Ovary (tissue), 9 donors: ENCODE measurements around the gene SPATA24. TPM values are rescaled to one million over a fixed set of nuclear protein-coding genes. Genes with fewer than 3 reads are reported as not detected.
A peak's percentile ranks its signal among the peaks of the same experiment; 100 is the strongest.

Experiments
- DNase-seq, 5 donors: peaks; one replicate each; pipeline ENCODE4 v3.0.0-alpha.2; 2019 to 2020
- H3K27ac ChIP-seq, 2 donors: fragments of 200-600 bp; one replicate each; pipeline versions ENCODE4 v1.5.1 to v1.8.0; 2019 to 2022
- H3K27me3 ChIP-seq: fragments of 200-600 bp; one replicate; pipeline ENCODE4 v1.8.0; 2022
- H3K36me3 ChIP-seq: fragments of 200-600 bp; sonication (generic); one replicate; pipeline ENCODE4 v1.5.1; 2019
- H3K4me1 ChIP-seq: one replicate; pipeline ENCODE4 v1.8.1; 2013; ENCODE audit warnings: mild to moderate bottlenecking, moderate library complexity; ENCODE audit not compliant: insufficient read depth
- H3K4me3 ChIP-seq: fragments of 200-600 bp; sonication (generic); one replicate; pipeline ENCODE4 v1.5.1; 2017
- H3K9me3 ChIP-seq, 2 donors: fragments of 200-600 bp in 1 of 2; sonication (generic) in 1 of 2; one replicate each; pipeline versions ENCODE4 v1.5.1 to v1.8.1; 2013 to 2019; ENCODE audit warnings: mild to moderate bottlenecking in 1 of 2, moderate library complexity in 1 of 2
- EP300 ChIP-seq: sonication (generic); formaldehyde crosslinking; IDR thresholded peaks from one replicate; pipeline ENCODE4 v1.6.1; 2017; ENCODE audit warnings: antibody characterized with exemption
- POLR2A ChIP-seq: fragments of 450-650 bp; IDR thresholded peaks from one replicate; pipeline ENCODE4 v1.6.1; 2017; ENCODE audit warnings: antibody characterized with exemption, mild to moderate bottlenecking, moderate library complexity
- WGBS, 3 donors: extraction: QIAGEN DNeasy Blood & Tissue Kit in 1 of 3; methylation state at CpG; one replicate each; pipeline versions ENCODE4 v1.1.5 to v1.1.7; 2013 to 2017; 5-methylcytosine and 5-hydroxymethylcytosine counted together
- intact Hi-C, 4 donors: fragments of 100-400 bp; cut with DNase I; formaldehyde crosslinking; loops; one replicate each; pipeline versions ENCODE4 v1.11.0 to v1.15.1; 2022 to 2023
- polyA plus RNA-seq, 2 donors: library from polyadenylated mRNA; stranded (reverse); fragments of 200-250 nt in 1 of 2; fragments of 350-450 nt in 1 of 2; fragmentation: Illumina TruSeq in 1 of 2; extraction: RNeasy Lipid Tissue Mini Kit (QIAGEN cat#74804) in 1 of 2; gene quantifications; one replicate each; pipeline ENCODE4 v1.2.3, GENCODE V29; 2013 to 2014
- total RNA-seq, 7 donors: library from RNA; depleted of rRNA in 2 of 7; stranded (reverse); fragments of >200 nt in 2 of 7; fragmentation: NEBNext Ultra II Directional in 3 of 7; extraction: Animal tissue kit (Norgen Biotek cat#: 25700) in 3 of 7; gene quantifications; one replicate each; pipeline versions ENCODE4 v1.1.0 to v1.2.4, GENCODE V29; 2016 to 2023
- TF ChIP-seq, protein P1 (sequence below), 3 donors: fragments of 450-650 bp in 2 of 3; fragments of 200-600 bp in 1 of 3; IDR thresholded peaks; one replicate each; pipeline versions ENCODE4 v1.5.1 to v1.8.0; 2016 to 2022; ENCODE audit warnings: antibody characterized with exemption in 3 of 3, mild to moderate bottlenecking in 1 of 3
- donor health status: DM: no; HTN: no; CAD: no; lungs with moderate emphysema.
- donor health status: DM: no; HTN: no; CAD: no.
- donor health status: Bipolar disorder and iron deficiency.
- donor health status: DM: yes; HTN: yes; CAD: no.
- donor health status: DM: no; HTN: no; CAD: no.
- donor health status: DM: yes; HTN: yes; CAD: no.

The SPATA24 gene
- total and polyA plus RNA-seq, 9 donors = 2.1 to 6.7 (median 4.0) TPM

DNA sequence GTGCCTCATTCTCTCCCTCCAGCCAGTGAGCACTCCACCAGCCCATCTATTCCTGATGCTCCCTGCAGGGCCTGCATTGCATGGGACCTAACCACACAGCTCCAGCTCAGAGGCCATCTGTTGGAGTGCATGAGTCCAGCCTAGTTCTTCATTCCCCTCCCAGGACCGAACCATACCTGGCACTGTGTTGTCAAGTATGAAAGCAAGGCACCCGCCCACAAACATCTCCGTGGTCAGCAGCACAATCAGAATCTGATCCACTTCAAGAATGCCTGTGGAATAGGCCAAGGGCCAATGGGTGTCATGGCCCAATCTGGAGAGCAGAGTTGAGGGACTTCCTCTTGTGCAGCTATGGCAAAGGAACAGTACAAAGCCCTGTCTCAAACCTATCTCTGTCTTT lies 26.7 kb downstream of the SPATA24 start:
- H3K9me3 ChIP-seq = no peaks in the 10 kb centered on the region
- peaks cover 3% of the 10 kb centered on the region for H3K4me1 ChIP-seq
- intact Hi-C loops = no loop called here
- TF ChIP-seq POLR2A (no peak), EP300 (no peak)
- TF ChIP-seq, protein P1, sequence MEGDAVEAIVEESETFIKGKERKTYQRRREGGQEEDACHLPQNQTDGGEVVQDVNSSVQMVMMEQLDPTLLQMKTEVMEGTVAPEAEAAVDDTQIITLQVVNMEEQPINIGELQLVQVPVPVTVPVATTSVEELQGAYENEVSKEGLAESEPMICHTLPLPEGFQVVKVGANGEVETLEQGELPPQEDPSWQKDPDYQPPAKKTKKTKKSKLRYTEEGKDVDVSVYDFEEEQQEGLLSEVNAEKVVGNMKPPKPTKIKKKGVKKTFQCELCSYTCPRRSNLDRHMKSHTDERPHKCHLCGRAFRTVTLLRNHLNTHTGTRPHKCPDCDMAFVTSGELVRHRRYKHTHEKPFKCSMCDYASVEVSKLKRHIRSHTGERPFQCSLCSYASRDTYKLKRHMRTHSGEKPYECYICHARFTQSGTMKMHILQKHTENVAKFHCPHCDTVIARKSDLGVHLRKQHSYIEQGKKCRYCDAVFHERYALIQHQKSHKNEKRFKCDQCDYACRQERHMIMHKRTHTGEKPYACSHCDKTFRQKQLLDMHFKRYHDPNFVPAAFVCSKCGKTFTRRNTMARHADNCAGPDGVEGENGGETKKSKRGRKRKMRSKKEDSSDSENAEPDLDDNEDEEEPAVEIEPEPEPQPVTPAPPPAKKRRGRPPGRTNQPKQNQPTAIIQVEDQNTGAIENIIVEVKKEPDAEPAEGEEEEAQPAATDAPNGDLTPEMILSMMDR (IDR thresholded peaks at IDR 0.05) = no peak
- 86 to 90% (median 87%) methylated on average over 3 of the region's 3 CpGs for WGBS, 3 donors
- H3K4me3 ChIP-seq = no peak overlapping the region
- H3K27me3 ChIP-seq = no peaks in the 10 kb centered on the region
- H3K27ac ChIP-seq = no peak overlapping the region
- DNase-seq = peak in 3 of 5 donors; percentile 7 to 16 (median 8)
- no peaks in the 10 kb centered on the region for H3K36me3 ChIP-seq

DNA sequence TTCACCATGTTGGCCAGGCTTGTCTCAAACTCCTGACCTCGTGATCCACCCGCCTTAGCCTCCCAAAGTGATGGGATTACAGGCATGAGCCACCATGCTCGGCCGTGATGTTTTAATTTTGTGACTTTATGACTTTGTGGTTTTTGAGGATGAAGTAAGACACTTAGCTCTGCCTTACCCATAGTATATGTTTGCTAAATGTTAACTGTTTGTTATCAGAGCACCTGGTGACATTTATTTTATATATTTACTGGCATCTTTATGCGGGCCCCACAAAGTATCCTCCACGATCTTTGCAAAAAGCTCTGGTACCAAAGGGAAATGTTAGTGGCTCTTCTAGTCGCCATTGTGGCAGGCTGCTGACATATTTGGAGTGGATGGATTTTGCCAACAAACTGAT lies 27.5 kb downstream of the SPATA24 start:
- Histone ChIP-seq H3K36me3 (no peaks in the 10 kb centered on the region), H3K27me3 (no peaks in the 10 kb centered on the region), H3K9me3 (no peaks in the 10 kb centered on the region), H3K27ac (no peak overlapping the region), H3K4me3 (no peak overlapping the region), H3K4me1 (peaks cover 3% of the 10 kb centered on the region)
- 89 to 91% (median 89%) methylated on average over 7 of the region's 7 CpGs for WGBS, 3 donors
- TF ChIP-seq POLR2A = no peak
- TF ChIP-seq EP300 = no peak
- TF ChIP-seq, protein P1 (IDR thresholded peaks at IDR 0.05) = no peak
- peak in 1 of 5 donors; percentile 2 for DNase-seq
- intact Hi-C loops = no loop called here

DNA sequence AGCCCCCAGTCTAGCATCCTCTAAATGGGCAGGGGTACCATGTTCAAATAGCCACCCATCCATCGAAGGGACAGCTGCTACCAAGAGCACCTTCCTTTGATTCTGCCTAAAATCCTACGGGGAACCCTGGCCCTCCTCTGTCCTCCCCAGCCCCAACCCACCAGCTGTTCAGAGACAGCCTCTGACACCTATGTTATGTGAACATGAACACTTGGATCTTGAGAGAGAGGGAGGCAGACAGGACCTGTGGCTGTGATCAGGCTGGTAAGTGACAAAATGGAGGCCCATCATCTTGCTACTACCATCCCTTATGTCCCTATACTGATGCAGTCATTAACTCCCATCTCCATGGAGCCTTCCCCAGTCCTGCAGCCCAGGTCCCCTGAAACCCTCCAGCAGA lies 29.0 kb downstream of the SPATA24 start:
- intact Hi-C loops = no loop called here
- 81 to 92% (median 90%) methylated on average over 2 of the region's 2 CpGs for WGBS, 3 donors
- no peaks in the 10 kb centered on the region for H3K9me3 ChIP-seq
- H3K4me1 ChIP-seq = peaks cover 3% of the 10 kb centered on the region
- TF ChIP-seq, protein P1 (IDR thresholded peaks at IDR 0.05) = no peak
- TF ChIP-seq POLR2A (no peak), EP300 (no peak)
- peak in 2 of 5 donors; percentile 1 to 7 for DNase-seq
- H3K27ac ChIP-seq = no peak overlapping the region
- H3K36me3 ChIP-seq = no peaks in the 10 kb centered on the region
- no peaks in the 10 kb centered on the region for H3K27me3 ChIP-seq
- H3K4me3 ChIP-seq = no peak overlapping the region

DNA sequence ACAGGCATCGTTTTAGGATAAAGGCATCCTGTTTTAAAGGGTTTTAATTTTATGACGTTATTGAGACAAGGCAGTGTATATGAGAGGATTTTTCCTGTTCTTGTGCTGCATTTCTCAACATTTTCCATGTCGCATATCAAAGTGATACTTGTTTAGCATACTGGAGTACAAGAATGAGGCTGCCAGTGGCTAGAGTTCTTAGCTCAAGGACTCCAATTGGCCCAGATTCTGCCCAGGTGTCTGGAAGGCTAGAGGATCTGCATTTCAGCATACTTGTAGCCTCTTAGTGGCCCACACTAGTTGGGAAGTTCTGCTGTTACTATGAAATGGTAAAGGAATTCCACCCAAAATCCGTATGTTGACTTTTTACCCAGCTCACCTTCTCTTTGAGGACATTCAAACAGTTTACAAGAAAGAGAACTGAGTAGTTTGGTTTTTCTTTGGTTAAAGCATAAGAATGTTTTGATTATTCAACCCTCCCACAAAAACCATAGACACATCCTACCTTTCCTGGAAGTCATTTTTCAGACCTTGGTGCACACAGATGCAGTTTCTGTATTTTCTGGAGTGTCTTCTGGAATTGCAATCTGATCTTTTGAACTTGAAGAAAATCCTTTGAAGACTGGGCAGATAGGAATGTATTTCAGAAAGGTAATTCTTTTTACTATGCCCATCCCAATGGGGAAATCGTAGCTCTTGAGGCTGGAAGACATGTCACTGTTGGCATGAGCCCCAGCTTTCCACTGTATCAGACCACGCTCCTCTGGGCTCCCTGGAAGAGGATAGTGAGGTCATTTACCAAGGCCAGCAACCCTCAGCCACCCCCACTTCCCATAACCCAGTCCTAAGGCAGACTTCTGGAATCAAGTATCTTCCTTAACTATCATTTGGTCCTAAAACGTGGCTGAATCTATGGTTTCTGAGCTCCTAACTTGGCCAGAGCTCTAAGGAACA lies 32.1 kb downstream of the SPATA24 start:
- Histone ChIP-seq H3K9me3 (no peaks in the 10 kb centered on the region), H3K4me1 (peaks cover 3% of the 10 kb centered on the region), H3K36me3 (no peaks in the 10 kb centered on the region), H3K4me3 (no peak overlapping the region), H3K27ac (no peak overlapping the region), H3K27me3 (no peaks in the 10 kb centered on the region)
- TF ChIP-seq POLR2A (no peak), EP300 (no peak)
- TF ChIP-seq, protein P1 (IDR thresholded peaks at IDR 0.05) = no peak
- intact Hi-C loops = no loop called here
- peak in 2 of 5 donors; percentile 9 to 14 for DNase-seq
- WGBS, 3 donors = 62 to 66% (median 64%) methylated on average over 7 of the region's 7 CpGs
